GM23248 (cell line): ENCODE data around the gene SNURF. TPM values are rescaled to one million over a fixed set of nuclear protein-coding genes. Genes with fewer than 3 reads are reported as not detected.
"Not testable (repeated sequence)": the region's sequence is repeated elsewhere in the genome, so short reads cannot be mapped to it uniquely, and the experiment has no call there.

ENCODE experiments used
- DNase-seq: peaks from one replicate; pipeline ENCODE4 v3.0.0-alpha.2; 2015
- H2AFZ ChIP-seq: fragments of 200-600 bp; sonication (generic); 2 replicates; pipeline ENCODE4 v1.6.1; 2016; ENCODE audit warnings: antibody characterized with exemption
- H3F3A ChIP-seq: fragments of 200-600 bp; sonication (generic); 2 replicates; pipeline ENCODE4 v1.6.1; 2016; ENCODE audit warnings: mild to moderate bottlenecking, antibody characterized with exemption, mixed run types; ENCODE audit not compliant: insufficient read depth
- H3K27ac ChIP-seq: fragments of 200-600 bp; sonication (generic); 2 replicates; pipeline ENCODE4 v1.5.1; 2016; ENCODE audit warnings: mild to moderate bottlenecking
- H3K27me3 ChIP-seq: fragments of 200-600 bp; sonication (generic); replicated peaks from 2 replicates; pipeline ENCODE4 v1.6.1; 2016; ENCODE audit warnings: mild to moderate bottlenecking; ENCODE audit not compliant: insufficient read depth
- H3K36me3 ChIP-seq: fragments of 200-600 bp; sonication (generic); 2 replicates; pipeline ENCODE4 v1.6.1; 2016; ENCODE audit warnings: low read depth, mild to moderate bottlenecking
- H3K4me1 ChIP-seq: fragments of 200-600 bp; sonication (generic); 2 replicates; pipeline ENCODE4 v1.6.1; 2016; ENCODE audit warnings: mild to moderate bottlenecking; ENCODE audit not compliant: insufficient read depth
- H3K4me2 ChIP-seq: fragments of 200-600 bp; sonication (generic); one replicate; pipeline ENCODE4 v1.6.1; 2016; ENCODE audit warnings: mild to moderate bottlenecking; ENCODE audit not compliant: unreplicated experiment
- H3K4me3 ChIP-seq: fragments of 200-600 bp; sonication (generic); 2 replicates; pipeline ENCODE4 v1.5.1; 2016; ENCODE audit warnings: mild to moderate bottlenecking
- H3K79me2 ChIP-seq: fragments of 200-600 bp; sonication (generic); 2 replicates; pipeline ENCODE4 v1.6.1; 2016; ENCODE audit warnings: mild to moderate bottlenecking; ENCODE audit not compliant: insufficient read depth
- H3K9ac ChIP-seq: fragments of 200-600 bp; sonication (generic); 2 replicates; pipeline ENCODE4 v1.6.1; 2016; ENCODE audit warnings: mild to moderate bottlenecking
- H3K9me2 ChIP-seq: fragments of 200-600 bp; sonication (generic); 2 replicates; pipeline ENCODE4 v1.6.1; 2016; ENCODE audit warnings: mixed run types, mild to moderate bottlenecking, moderate library complexity; ENCODE audit not compliant: insufficient read depth
- H3K9me3 ChIP-seq: fragments of 200-600 bp; sonication (generic); one replicate; pipeline ENCODE4 v1.6.1; 2017; ENCODE audit warnings: low read depth
- H4K20me1 ChIP-seq: fragments of 200-600 bp; sonication (generic); 2 replicates; pipeline ENCODE4 v1.6.0; 2016; ENCODE audit not compliant: insufficient read depth
- EZH2 ChIP-seq: fragments of 200-600 bp; sonication (generic); IDR thresholded peaks from 2 replicates; pipeline ENCODE4 v1.6.1; 2018; ENCODE audit warnings: antibody characterized with exemption, mild to moderate bottlenecking; ENCODE audit not compliant: insufficient read depth, poor library complexity, severe bottlenecking
- EZH2phosphoT487 ChIP-seq: fragments of 200-600 bp; sonication (generic); IDR thresholded peaks from 2 replicates; pipeline ENCODE4 v1.6.1; 2018; ENCODE audit warnings: antibody characterized with exemption, moderate library complexity, mild to moderate bottlenecking, low read depth; ENCODE audit not compliant: insufficient read depth
- WGBS, 2 experiments: methylation state at CpG; one replicate each; pipeline ENCODE4 v1.1.6; 2015 to 2017; ENCODE audit warnings: low lambda C conversion rate in 2 of 2, low coverage in 1 of 2; ENCODE audit errors: missing lambda C conversion rate in 2 of 2; 5-methylcytosine and 5-hydroxymethylcytosine counted together
- in situ Hi-C: fragments of 300-500 bp; cut with MboI; formaldehyde crosslinking; loops from 2 replicates; pipeline ENCODE4 v1.15.0; 2020
- polyA plus RNA-seq: library from polyadenylated mRNA; unstranded; fragments of >200 nt; fragmentation: Nextera tagmentation; extraction: Ambion mirVana; gene quantifications from 2 replicates; pipeline ENCODE4 v1.2.1, GENCODE V29; 2016
- total RNA-seq: library from RNA; depleted of rRNA; stranded (reverse); fragments of >200 nt; shearing (Covaris generic); gene quantifications from 2 replicates; pipeline ENCODE4 v1.2.3, GENCODE V29; 2014

The SNURF gene
- total and polyA plus RNA-seq, 2 experiments from 2014 or later, result 7.1 TPM; not detected in 1

DNA sequence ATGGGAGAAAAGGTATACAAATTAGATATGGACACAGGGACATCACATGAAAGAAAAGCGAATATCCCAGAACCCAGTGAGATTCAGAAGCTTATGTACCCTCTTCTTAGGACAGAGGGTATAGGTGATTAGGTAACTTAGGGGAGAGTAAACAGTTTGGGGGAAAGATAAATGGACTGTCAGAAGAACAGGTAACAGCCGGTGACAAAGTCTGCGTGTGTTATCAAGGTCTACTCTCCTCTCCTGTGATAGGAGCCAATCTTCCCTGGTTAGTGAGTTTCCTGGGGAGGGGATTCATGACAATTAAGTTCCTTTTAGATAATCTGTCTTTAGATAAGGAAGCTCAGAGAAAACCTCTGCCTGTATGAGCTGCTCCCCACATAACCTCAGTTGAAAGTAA lies 30.6 kb upstream of the SNURF start:
- in situ Hi-C loops, result loop anchor here (25.0 kb wide), 1 partner anchor 112 kb away; no protein-coding TSS in a partner anchor
- no peaks in the 10 kb centered on the region for H3K9me3 ChIP-seq

DNA sequence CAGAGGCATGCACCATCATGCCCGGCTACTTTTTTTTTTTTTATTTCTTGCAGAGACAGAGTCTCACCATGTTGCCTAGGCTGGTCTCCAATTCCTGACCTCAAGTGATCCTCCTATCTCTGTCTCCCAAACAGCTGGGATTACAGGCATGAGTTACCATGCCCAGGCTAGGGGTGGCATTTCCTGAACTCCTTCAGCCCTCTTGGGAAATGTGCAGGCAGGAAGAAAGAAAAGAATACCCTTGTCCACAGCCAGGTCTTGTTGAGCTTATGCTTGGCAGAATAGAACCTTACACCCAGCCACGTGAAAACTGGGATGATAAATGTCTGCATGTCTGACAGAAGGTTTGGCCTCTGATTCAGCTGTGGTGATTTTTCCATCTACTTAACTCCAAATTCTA lies 30.2 kb upstream of the SNURF start:
- Histone ChIP-seq H3K4me1 (no peaks in the 10 kb centered on the region), H3K4me2 (no peak overlapping the region), H3K27ac (no peak overlapping the region), H3F3A (no peaks in the 10 kb centered on the region), H3K36me3 (no peaks in the 10 kb centered on the region), H4K20me1 (no peaks in the 10 kb centered on the region), H3K4me3 (no peak overlapping the region), H3K79me2 (no peaks in the 10 kb centered on the region), H2AFZ (no peak overlapping the region), H3K9me2 (no peaks in the 10 kb centered on the region), H3K27me3 (no peaks in the 10 kb centered on the region), H3K9ac (no peak overlapping the region), H3K9me3 (no peaks in the 10 kb centered on the region)
- DNase-seq, result no peak
- TF ChIP-seq EZH2phosphoT487 (no peak), EZH2 (no peak)
- in situ Hi-C loops, result loop anchor here (25.0 kb wide), 1 partner anchor 112 kb away; no protein-coding TSS in a partner anchor
- WGBS, 2 experiments, result 12 to 18% methylated on average over 2 of the region's 2 CpGs

More for the DNA sequence above, 30.6 kb upstream of the SNURF start:
- H3K4me3 ChIP-seq, result no peak overlapping the region
- WGBS, 2 experiments, result 30 to 32% methylated on average over 3 of the region's 3 CpGs
- H4K20me1 ChIP-seq, result no peaks in the 10 kb centered on the region
- TF ChIP-seq EZH2 (no peak), EZH2phosphoT487 (no peak)
- no peak overlapping the region for H3K4me2 ChIP-seq
- H3K9ac ChIP-seq, result no peak overlapping the region
- DNase-seq, result no peak
- H3K9me2 ChIP-seq, result no peaks in the 10 kb centered on the region
- H3K79me2 ChIP-seq, result no peaks in the 10 kb centered on the region
- no peak overlapping the region for H3K27ac ChIP-seq
- H3K27me3 ChIP-seq, result no peaks in the 10 kb centered on the region
- H3K36me3 ChIP-seq, result no peaks in the 10 kb centered on the region
- no peak overlapping the region for H2AFZ ChIP-seq
- H3F3A ChIP-seq, result no peaks in the 10 kb centered on the region
- H3K4me1 ChIP-seq, result no peaks in the 10 kb centered on the region

DNA sequence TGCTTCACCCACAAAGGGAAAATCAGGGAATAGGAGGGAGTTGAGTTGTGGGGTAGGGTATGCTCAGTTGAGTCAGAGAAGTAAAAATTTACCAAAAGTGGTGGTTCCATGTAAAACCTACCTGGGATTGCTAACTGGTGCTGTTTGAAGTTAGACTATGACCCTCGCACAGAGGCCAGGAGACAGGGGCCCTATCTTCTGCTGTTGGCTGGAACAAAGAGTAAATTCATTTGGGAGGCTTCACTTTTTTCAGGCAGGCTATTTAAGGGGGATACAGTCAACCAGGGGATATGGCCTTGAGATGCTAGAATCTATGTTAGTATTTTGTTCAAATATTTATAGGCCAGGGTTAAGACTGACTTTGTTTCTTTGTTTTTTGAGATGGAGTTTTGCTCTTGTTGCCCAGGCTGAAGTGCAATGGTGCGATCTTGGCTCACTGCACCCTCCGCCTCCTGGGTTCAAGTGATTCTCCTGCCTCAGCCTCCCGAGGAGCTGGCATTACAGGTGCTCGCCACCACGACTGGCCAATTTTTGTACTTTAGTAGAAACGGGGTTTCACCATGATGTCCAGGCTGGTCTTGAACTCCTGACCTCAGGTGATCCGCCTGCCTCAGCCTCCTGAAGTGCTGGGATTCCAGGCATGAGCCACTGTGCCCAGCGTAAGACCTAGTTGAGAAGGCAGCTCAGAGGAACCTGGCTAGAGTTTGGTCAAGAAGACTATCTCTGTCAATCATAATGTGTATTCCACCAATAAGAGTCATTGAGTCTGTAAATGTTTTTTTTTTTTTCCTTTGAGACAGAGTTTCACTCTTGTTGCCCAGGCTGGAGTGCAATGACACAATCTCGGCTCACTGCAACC lies 22.7 kb upstream of the SNURF start:
- DNase-seq, H3K27ac ChIP-seq, H3K4me1 ChIP-seq, H3K4me2 ChIP-seq, H3K79me2 ChIP-seq, H3F3A ChIP-seq, H4K20me1 ChIP-seq, H3K27me3 ChIP-seq, in situ Hi-C loops, H3K4me3 ChIP-seq, H2AFZ ChIP-seq, H3K9ac ChIP-seq, H3K36me3 ChIP-seq, H3K9me2 ChIP-seq, H3K9me3 ChIP-seq: not testable (repeated sequence)
- 30 to 42% methylated on average over 10 of the region's 10 CpGs for WGBS, 2 experiments

DNA sequence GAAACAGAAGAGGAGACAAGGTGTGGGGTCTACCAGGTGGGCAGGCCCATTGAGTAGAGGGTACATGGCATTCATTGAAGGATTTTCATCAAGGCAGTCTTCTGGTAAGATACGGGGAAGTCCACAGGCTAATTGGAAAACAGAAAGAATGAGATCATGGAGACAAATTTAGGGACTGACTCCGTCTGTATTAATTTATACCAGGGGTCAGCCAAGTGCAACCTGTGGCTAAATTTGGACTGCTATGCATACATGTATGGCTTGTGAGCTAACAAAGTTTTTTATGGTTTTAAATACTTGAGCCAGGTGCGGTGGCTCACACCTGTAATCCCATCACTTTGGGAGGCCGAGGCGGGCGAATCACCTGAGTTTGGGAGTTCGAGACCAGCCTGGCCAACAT lies 21.1 kb upstream of the SNURF start:
- in situ Hi-C loops, result no loop called here
- H3K9me3 ChIP-seq, result no peaks in the 10 kb centered on the region
- TF ChIP-seq EZH2phosphoT487 (no peak), EZH2 (no peak)
- no peaks in the 10 kb centered on the region for H4K20me1 ChIP-seq
- no peaks in the 10 kb centered on the region for H3K36me3 ChIP-seq
- no peaks in the 10 kb centered on the region for H3K79me2 ChIP-seq
- no peaks in the 10 kb centered on the region for H3F3A ChIP-seq
- no peak overlapping the region for H3K9ac ChIP-seq
- H3K27me3 ChIP-seq, result no peaks in the 10 kb centered on the region
- no peak overlapping the region for H3K4me3 ChIP-seq
- no peak for DNase-seq
- no peak overlapping the region for H3K27ac ChIP-seq
- H3K4me1 ChIP-seq, result no peaks in the 10 kb centered on the region
- WGBS, 2 experiments, result 62 to 67% methylated on average over 7 of the region's 7 CpGs
- no peak overlapping the region for H2AFZ ChIP-seq
- H3K9me2 ChIP-seq, result no peaks in the 10 kb centered on the region
- H3K4me2 ChIP-seq, result no peak overlapping the region

- H3K79me2 ChIP-seq, H4K20me1 ChIP-seq, H3K4me3 ChIP-seq, H3K4me2 ChIP-seq, H3K4me1 ChIP-seq, H3K27me3 ChIP-seq, H3K36me3 ChIP-seq, H3K9me3 ChIP-seq, H3K9ac ChIP-seq, H3F3A ChIP-seq, DNase-seq, H2AFZ ChIP-seq, in situ Hi-C loops, H3K9me2 ChIP-seq, H3K27ac ChIP-seq: not testable (repeated sequence)
- 14 to 38% methylated on average over 3 of the region's 3 CpGs for WGBS, 2 experiments
Measured at GRCh38 chr15:24938224-24938623, 16.6 kb upstream of the SNURF start.
